DMS53 (cell line): Measurements from ENCODE around the gene PLAGL2.

Experiments
- DNase-seq: peaks from one replicate; lab custom pipeline; 2025; lab: John Stamatoyannopoulos, UW

Gene PLAGL2

DNA sequence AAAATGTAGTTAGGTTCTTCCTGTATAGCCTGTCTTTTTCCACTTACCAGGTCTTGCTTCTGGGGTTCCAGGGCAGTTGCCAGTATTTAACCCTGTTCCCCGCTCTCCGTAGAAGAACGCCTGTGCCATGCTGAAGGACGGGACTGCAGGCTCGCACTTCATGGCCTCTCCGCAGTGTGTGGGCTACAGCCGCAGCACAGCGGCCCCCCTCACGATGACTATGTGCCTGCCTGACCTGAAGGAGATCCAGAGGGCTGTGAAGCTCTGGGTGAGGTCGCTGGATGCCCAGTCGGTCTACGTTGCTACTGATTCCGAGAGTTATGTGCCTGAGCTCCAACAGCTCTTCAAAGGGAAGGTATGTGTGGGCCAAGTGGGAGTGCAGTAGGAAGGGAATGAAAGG, 23.2 kb upstream of the PLAGL2 start:
- no peak for DNase-seq

DNA sequence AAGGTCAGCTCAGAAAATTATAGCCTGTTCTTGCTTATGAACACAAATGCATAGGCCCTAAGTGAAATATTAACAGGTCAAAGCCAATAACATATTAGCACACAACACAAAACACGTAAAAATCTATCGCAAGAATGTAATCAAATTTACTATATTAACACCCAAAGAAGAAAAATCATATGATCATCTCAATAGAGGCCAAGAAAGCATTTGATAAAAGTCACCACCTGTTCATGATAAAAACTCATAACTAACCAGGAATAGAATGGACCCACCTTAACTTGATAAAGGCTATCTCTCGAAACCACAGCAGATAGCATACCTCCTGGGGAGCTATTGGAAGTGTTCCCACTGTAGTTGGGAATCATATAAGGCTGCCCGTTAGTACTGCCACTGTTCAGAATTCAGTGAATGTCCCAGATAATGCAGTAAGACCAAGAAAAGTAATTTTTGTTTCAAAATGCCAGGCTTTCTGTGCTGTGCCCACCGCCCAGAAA, 21.8 kb upstream of the PLAGL2 start:
- no peak for DNase-seq

DNA sequence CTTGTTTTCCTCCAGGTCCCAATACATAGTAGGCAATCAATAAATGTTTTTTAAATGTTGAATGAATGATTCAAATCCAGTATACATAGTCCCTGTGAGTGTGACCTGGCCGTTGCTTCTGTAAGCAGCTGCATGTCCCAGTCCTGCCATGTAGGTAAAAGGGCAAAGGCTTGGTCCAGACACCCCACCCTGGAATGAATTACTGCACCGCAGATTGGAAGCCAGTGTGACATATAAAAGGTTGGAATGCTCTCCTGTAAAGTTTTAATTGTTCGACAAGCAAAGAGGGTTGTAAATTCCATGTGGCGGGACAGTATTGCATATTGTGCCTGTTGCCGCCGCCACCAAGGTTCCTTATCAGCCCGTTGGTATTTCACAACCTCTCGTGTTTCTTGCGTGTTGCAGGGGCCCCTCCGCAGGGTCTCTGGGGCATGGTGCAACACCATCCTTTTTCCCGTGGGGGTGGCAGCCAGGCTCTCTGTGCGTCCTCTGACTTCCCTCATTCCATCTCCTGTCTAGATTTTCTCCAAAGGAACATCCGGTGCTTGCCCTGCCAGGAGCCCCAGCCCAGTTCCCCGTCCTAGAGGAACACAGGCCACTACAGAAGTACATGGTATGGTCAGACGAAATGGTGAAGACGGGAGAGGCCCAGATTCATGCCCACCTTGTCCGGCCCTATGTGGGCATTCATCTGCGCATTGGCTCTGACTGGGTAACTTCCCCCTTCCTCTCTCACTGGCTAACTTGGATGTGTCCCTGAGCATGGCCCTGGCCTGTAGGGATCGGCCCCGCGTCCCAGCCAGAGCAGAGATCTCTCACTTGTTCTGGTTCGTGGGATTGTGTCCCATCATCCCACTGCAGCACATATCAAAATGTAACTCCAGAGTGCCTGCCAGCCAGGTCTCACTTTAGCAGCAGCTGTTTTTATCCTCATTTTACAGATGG, 20.5 kb upstream of the PLAGL2 start:
- DNase-seq: no peak

DNA sequence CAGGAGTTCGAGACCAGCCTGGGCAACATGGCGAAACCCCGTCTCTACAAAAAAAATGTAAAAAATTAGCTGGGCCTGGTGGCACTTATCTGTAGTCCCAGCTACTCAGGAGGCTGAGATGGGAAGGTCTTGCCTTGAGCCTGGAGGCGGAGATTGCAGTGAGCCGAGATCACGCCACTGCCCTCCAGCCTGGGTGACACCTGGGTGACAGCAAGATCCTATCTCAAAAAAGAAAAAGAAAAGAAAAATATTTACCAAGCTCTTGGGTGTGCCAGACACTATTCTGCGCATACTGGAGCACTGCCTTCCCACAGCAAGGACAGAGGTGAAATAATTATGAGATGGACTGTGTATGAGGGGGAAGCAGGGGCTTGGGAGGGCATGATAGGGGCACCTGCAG, 19.8 kb upstream of the PLAGL2 start:
- DNase-seq: no peak

DNA sequence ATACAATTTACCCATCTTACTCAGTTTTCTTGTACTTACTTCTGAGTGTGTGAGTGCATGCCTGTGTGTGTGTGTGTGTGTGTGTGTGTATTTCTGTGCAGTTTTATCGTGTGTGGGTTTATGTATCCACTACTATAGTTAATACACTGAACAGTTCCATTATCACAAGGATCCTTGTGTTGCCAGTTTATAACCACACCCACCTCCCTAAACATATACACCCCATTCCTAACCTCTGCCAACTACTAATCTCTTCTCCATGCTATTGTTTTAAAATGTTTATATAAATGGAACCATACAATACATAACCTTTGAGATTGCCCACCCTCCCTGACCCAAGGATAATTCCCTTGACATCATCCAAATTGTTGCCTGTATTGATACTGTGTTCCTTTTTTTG, 18.8 kb upstream of the PLAGL2 start:
- no peak for DNase-seq

DNA sequence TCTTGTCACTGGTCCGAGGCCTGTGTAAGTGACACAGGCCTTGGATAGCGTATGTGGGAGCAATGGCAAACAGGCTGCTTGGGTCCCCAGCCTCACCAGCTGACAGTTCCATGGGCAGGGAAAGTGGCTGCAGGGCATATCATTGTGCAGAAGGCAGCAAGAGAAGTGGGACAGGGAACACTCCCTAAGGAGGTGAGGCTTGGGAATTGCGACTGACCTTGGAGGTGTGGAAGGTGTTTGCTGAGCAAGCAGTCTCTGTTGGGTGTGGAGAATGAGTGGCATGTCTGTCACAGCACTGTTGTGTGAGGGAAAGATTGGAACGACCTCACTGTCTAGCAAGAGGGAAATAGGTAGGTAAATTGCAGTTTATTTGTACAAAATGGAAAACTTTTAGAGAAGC, 16.9 kb upstream of the PLAGL2 start:
- no peak for DNase-seq

DNA sequence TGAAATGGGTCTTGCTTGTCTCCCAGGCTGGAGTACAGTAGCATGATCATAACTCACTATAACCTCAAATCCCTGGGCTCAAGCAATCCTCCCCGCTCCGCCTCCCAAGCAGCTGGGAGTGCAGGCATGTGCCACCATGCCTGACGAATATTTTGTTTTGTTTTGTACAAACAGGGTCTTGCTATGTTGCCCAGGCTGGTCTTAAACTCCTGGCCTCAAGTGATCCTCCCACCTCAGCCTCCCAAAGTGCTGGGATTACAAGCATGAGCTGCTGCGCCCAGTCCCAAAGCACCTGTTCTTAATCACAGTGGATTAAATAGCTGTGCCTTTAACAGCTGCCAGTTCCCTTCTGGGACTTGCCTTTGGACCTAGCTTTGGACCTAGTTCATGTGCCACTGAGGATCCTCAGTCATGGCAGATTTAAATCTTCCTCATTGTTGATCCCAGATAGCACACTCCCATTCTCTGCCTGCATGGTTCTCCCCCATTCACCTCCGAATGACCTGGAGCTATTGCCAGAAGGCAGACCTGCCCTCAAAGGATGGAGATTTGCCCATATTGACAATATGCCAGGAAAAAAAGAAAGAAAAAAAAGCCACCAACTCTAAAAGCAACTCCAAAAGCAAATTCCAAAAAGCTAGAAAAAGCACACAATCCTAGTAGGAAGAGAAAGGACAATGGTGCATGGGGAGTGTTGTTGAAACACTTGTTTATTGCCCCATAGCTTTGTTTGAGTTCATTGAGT, 10.8 kb upstream of the PLAGL2 start:
- DNase-seq: no peak

DNA sequence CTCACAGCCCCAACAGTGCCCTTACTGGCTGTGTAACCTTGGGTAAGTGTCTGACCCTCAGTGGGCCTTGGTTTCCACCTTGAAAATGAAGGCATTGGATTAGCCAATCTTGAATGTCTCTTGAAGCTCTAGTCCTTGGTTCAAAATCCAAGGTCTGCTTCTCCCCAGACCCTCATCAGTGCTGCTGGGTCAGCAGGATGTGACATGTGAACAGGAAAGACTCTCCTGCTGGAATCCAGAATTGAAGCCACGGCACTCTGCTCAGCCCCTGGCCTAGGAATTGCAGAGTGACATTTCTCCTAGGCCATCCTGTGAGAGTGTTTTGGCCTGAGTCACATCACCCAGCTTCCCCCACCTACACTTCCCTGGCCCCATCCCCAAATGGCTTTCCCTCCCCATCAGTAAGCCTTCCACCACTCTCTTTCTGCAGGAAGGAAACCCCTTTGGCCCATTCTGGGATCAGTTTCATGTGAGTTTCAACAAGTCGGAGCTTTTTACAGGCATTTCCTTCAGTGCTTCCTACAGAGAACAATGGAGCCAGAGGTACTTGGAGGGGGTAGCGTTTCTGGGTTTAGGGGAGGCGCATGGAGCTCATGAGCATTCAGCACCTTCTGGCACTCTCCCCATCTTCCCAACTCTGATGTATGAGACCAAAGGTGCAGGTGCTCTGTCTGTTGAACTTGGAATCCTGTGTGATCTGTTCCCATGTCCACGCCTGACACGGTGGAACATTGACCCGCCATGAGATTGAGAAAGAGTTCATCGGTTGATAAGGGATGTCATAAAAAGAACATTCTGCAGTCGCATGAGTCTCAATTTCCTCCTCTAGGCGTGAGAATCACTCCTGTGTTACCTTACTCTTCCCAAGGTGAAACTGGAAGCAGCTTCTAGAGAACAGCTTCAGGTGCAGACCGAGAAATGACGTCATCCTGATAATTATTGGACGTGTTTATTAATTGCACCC, 8.9 kb upstream of the PLAGL2 start:
- no peak for DNase-seq

DNA sequence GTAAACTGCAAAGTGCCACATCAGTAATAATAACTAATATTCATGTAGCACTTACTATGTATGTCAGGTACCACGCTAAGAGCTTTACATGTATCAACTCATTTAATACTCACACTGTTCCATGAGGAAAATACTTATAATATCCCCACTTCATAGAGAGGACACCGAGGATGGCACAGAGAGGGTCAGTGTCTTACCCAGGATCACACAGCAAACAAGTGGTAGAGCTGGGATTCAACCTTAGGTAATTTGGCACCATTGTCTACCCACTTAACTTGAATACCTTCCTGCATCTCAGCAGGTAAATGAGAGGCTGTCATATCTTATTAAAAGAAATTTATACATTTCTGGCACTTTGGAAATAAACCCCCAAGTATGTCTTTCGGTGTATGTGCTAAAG, 8.2 kb upstream of the PLAGL2 start:
- no peak for DNase-seq

DNA sequence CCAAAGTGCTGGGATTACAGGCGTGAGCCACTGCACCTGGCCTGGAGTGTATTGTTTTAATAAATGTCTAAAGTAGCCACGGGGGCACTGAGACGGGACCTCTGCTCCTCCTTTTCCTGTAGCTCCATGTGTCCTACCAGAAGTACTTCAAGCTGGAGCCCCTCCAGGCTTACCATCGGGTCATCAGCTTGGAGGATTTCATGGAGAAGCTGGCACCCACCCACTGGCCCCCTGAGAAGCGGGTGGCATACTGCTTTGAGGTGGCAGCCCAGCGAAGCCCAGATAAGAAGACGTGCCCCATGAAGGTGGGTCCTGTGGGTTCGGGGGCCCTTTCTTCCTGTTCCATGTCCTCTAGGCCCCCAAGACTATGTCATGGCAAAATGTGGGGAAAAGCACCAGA, 7.6 kb upstream of the PLAGL2 start:
- no peak for DNase-seq

DNA sequence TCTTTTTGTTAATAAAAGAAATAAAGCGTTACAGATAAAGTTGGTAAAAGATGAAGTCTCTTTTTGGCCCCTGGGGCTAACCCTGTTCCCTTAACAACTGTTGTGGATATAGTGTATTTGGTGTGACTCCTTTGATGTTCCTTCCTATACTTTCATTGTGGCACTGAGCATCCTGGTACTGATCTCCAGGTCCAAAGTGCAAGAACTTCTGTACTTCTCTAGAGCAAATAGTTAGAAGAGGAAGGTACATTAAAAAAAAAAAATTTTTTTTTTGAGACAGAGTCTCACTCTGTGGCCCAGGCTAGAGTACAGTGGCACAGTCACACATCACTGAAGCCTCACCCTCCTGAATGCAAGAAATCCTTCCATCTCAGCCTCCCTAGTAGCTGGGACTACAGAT, 6.3 kb upstream of the PLAGL2 start:
- DNase-seq: no peak

DNA sequence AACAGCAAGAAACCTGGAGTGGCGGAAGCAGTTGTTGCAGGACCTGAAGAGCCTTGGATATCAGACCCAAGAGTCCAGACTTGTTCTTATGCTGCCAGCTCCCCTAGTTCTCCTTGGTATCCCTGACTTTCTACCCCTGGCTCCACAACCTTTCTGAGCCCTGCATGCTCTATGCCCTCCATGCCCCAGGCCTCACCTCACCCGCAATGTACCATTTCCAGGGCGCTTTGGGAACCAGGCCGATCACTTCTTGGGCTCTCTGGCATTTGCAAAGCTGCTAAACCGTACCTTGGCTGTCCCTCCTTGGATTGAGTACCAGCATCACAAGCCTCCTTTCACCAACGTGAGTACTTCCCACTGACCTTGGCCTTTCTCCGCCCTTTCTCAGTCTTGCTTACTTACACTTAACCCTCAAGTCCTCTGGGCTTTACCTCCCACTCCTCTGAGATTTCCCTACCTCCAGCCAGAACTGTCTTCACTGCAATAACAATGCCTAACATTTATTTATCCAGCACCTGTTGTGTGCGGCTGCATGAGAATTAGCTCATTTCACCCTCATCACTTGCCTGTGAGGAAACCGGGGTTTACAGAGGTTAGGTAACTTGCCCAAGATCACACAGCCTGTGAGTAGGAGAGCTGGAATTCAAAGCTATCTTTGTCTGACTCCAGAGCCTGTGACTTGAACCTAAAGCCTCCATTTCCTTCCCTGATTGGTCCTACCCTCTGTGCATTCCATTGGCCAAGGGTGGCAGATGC, 2.5 kb upstream of the PLAGL2 start:
- no peak for DNase-seq

DNA sequence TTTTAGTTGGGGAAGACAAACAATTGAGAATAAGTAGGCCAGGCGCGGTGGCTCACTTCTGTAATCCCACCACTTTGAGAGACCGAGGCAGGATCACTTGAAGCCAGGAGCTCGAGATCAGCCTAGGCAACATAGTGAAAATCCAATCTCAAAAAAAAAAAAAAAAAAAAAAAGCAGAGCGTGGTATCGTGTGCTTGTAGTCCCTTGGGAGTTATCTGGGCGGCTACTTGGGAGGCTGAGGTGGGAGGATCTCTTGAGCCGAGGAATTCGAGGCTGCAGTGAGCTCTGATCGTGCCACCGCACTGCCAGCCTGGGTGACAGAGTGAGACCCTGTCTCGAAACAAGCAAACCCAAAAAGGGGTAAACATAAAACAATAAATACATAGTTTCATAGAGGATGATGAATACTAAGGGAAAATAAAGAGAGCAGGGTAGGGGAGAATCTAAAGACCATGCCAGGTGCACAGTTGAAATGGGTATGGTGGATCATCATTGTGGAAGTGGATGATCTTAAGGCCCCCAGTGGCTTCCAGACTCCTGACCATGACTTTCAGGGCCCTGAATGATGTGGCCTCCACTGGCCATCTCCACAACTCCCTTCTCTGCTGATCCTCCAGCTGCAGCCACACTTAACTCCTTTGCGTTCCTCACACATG, 1.1 kb upstream of the PLAGL2 start:
- no peak for DNase-seq

DNA sequence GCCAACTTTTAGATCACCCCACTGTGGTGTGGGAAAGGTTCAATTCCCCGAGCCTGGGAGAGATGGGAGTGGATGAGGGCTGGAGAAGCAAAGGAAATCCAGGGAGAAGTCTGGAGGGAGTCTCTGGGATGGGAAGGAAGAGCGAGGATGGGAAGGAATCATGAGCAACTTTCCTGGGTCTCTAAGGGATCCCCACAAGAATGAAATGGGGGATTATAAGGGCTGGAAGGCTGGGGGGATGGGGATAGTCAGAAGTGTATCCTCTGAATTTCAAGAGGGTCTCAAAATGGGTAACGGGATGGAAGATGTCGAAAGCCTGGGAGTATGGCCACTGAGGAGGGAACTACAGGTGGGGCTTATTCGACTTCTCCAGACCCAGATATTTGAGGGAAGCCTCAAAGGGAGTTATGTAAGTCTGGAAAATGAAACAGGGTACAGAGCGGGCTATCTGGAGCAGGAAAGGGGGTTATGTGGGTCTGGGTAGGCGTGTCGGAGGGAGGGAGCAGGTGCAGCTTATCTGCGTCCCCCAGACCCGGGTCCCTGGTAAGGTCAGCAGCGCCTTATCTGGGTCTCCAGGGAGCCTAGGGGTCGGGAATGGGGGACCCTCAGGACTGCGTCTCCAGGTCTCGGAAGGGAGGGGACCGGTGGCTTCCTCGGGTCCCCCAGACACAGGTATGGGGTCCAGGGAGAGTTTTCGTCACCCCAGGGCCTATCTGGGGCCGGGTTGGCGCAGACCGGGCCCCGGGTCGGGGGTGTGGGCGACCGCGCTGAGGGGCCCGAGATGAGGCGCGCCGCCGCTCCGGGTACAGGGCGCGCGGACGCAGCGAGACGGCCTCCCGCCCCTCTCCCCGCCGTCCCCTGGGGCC, 550 bp downstream of the PLAGL2 start:
- peak; percentile 41 for DNase-seq

DNA sequence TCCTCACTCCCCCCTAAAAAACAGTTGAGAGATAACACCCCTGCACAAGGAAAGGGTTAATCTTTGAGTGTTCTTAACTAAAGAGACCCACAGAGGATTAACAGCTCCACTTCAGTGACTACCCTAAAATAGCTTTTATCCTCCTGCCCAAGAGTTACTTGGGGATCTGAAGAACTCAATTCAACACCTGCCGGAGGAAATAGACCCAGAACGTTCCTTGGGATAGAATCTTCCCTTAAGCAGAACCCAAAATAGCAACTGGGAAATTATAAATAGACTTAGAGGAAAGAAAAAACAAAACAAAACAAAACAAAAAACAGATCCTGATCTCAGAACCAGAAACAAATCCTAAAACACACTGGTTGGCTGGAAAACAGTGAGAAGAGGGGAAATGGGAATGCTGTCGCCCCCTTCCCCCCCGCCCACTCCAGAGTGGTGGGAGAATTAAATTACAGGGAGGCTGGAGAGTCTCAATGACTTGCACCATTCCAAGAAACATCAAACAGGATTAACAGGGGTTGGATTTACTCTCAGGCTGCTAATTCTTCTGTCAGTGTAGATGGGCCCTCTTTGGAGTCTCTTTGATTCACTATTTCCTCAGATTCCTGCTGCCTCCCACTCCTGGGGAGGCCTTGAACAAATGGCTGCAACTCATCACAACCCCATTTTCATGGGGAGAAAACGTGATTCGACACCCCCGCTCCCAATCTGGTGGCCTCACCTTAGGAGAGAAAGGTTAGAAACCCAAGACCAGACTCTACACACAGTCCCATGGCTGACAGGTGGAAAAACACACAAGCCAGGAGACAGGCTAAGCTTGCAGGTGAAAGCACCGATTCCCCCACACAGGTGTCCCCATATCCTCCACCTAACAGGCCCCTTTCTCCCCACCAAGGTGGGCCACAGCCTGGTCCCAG, 1.4 kb downstream of the PLAGL2 start:
- peak; percentile 25 for DNase-seq

DNA sequence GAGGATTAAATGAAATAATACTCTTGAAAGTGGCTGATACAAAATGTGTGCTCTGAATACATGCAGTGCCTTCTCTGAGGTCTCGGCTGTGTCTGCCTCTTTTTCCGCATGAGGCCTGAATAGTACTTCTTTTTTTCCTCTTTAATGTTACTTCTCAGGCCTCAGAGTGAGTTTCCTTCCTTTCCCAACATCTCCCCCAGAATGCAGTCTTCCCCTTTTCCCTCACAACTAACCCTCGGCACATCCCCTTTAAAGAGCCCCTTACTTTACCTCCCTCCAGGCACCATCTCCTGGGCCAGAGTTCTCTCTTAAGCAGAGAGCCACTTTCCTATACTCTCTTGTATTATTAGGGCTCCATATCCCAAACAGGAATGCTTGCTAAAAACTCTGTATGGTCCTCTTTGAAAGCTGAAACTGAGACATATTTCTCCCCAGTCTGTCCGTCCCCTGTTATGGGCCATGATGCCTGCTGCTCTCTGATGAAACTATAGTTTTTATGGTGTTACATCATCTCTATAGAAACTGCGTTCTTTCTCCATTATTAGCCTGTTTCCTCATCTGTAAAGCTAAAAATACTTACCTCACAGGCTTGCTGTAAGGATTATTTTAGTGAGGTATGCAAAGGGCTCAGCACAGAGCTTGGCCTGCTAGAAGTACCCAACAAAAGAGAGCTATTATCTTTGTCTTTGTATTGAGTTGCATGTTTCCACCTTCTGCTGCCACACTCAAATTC, 2.3 kb downstream of the PLAGL2 start:
- DNase-seq: no peak

DNA sequence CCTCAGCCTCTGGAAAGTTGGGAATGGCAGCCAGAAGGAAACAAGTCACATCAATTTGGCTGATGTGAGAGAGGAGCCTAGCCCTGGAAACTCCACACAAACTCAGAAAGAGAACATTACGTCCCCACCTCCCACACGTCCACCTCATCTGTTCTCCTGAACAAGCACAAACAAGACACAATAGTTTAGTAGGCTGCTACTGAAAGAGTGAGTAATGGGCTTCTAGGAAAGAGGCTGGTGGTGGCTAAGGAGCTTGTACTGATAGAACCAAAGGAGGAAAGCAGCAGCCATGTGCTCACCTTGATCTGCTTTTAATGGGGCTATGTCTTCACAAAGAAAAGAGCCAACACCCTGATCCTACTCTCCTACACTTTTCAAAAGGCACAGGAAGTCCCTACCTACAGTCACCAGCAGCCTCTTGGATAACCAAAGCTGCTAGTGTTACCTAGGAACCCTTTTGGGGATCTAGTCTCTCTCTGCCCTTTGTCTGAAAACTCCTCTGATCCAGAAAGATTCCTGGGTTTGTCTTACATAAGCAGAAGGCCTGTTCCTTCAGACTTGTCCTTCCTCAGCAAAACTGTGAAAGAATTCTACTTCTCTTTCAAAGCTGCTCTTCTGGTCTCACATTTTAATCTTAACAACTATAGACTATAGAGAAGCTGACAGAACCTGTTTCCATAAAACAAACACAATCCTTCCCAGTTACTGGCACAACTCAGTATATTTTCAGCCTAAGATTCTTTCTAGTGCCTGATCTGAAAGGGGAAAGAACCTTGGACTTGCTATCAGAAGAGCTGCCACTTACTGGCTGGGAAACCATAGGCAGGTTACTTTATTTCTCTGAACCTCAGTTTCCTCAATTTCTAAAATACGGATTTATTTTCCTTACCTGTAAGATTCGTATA, 3.1 kb downstream of the PLAGL2 start:
- DNase-seq: no peak
